Tongue (tissue), 2 donors: ENCODE results near the gene TOX3. TPM values are rescaled to one million over a fixed set of nuclear protein-coding genes. Genes with fewer than 3 reads are reported as not detected.
A peak's percentile ranks its signal among the peaks of the same experiment; 100 is the strongest.

ENCODE experiments used
- DNase-seq: peaks from one replicate; pipeline ENCODE4 v3.0.0-alpha.2; 2015
- total RNA-seq: library from RNA; depleted of rRNA; stranded (reverse); fragments of >200 nt; gene quantifications from one replicate; pipeline ENCODE4 v1.2.3, GENCODE V29; 2014

TOX3 gene
- total RNA-seq, 1 donor from 2014 or later: 0.31 TPM

DNA sequence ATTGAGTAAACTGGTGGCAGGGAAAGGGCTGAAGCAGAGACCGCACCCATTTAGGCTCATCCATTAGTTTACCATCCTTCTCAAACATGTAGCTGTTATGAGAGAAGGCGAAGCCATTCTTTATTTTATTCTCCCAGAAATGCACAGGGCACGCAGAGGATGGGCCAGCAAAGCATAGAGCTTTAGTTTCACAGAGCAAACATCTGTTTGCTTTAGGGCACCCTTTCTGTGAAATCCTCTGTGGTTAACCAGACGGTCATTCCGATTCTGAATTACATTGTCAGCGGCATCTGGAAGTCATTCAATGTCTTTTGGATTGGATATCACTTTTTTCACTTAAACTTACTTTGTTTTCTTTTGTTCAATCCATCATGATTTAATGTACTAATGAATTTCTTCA is 96.0 kb downstream of the TOX3 start:
- DNase-seq: no peak

DNA sequence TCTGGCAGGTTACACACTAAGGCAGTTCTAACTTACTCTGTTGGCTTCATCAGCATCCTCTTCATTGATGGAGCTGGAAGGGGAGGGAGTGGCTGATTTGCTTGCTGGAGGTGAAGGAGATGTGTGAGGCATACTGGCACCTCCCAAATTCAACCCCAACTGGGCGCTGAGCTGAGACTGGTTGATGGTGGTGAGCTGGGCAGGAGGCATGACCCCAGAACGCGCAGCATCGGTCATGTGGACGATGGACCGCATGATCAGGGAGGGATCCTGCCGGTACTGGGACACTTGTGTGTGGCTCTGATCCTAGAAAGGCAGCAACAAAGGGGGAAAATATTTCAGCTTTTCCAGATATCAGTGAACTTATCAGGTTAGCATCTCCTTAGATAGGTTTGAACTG is 96.7 kb downstream of the TOX3 start:
- no peak for DNase-seq

DNA sequence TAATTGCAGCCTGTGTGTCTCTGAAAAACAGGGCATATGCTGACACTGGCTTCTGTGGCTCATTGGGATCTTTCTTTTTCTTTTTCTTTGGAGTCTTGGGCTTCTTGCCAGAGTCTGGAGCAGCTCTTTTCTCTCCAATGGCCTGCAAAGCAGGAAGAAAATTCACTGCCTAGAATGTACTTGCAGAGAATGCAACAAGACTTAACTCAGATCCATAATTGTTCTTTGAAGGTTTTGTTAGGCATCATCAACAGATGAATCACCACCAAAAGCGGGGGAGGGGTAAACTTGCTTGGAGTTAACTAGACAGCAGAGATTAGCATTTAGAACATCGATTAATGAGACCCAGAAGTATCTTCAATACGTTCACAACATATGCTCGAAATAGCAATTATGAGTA is 100.9 kb downstream of the TOX3 start:
- DNase-seq: peak; percentile 43

DNA sequence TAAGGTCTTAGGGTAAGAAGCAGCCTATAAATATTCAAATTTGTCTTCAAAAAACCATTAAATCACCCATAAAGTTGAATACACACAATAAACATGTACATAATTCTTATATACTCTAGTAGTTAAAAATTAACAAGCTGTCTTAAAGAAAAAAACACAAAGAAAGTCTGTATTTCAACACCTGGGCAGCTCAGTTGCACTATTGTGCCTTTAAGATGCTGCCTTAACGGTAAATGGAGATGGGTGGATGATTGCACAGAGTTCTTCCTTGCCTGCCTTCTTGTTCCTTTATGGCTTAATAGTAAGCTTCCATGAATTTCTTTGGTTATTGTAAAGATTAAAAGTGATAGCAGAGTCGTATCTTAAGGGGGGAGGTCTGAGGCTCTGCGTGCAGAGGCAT is 105.1 kb downstream of the TOX3 start:
- DNase-seq: no peak

DNA sequence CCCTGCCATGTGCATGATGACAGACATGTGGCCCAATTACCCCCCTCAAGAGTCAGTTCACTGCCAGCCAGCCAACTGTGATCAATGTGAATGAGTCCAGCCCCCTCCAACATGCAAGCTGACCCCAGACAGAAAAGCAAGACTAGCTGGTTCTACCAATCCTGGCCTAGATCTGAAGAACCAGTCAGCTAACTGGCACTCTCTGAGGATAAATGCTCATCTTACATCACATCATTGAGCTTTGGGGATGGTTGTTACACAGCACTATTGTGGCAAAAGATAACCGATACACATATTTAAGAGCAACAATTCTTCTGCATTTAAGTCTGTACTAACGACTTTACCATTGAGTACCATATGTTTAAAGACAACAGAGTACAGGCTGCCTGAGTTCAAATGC is 106.7 kb downstream of the TOX3 start:
- no peak for DNase-seq

DNA sequence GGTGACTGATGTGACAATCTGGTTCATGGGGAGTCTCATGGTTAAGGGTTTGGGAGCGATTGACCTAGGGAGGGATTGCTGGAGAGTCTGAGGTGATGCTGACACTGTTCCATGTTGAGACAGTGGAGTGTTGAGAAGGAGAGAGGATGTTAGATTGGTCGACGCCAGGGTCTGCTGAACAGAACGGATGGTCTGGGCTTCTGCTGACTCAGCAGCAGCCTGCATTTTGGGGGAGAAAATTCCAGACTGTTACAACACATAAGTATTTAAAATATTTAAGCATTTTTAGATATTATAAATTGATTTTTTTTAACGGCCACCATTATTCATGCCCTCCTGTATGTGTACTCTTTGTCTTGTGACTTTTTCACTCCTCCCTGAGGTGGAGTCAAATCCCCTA is 107.2 kb downstream of the TOX3 start:
- no peak for DNase-seq

DNA sequence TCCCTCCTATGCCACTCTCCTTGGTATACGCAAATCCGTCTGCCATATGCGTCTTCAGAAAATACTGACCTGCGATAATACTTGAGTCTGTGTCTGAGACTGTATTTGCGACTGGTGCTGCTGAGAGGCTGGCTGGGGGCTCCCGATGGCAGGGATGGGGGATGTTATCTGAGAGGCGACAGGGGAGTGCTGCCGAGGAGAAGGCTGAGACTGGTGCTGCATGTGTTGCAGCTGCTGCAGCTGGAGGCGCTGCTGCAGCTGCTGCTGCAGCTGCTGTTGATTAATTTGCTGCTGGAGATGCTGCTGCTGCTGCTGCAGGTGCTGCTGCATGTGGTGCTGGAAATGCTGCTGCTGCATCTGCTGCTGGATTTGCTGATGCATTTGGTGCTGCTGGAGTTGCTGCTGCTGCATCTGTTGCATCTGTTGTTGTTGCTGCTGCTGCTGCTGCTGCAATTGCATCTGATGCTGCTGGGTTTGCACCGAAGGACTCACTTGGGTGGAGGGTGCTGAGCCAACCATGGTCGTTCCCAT is 107.7 kb downstream of the TOX3 start:
- DNase-seq: peak; percentile 33

DNA sequence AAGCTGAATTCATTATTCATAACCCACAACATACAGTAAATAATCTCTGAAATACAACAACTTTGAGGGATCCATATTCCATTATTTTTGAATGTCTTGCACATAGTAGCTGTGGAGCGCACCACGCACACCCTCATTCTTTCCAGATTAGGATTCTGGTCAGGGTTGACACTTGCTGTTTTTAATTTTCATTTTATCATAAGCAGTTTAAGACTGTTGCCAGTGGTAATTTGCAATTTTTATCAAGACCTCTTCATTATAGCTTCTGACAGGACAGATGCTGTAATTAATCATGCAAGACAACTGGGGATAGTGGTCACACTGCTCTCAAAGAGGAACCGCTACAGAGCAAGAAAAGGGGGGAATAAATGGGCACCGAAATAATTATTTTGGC is 109.7 kb downstream of the TOX3 start:
- no peak for DNase-seq

DNA sequence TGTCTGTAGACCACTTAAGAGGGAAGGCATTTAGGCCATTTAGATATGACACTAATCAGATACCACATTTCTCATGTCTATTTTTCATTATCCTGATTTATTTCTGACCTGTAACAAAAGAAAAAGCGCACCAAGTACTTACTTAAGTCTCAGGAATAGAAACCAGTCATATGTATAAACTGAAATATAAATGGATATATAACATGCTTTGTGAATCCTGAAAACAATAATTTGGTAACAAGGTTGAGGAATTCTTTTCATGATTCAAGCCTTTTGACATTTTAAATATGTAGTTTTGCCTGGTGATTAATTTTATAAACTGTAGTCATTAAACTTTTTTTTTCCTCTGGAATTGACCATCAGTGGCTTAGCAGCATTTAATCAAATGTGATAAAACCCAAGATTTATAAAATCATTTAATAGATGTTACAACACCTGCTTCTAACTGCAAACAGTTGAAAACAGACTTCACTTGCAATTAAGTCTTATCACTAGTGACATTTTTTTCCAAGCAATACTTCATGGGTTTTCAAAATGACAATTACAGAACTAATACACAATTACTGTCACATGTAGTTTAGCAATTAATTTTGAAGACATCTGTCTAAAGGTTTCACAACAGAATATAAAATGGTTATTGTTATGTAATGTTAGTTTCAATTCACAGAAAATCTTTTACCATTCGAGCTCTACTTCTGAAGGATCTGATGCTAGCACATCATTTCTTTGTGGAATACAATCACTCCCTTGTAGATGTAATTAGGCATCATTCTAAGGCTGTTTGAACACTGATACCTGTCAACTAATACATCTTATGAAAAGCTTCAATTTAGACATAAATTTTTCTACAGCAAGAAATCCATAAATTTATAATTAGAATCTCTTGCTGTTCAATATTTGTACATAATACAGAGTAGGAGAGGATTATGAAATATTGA is 110.3 kb downstream of the TOX3 start:
- DNase-seq: no peak

DNA sequence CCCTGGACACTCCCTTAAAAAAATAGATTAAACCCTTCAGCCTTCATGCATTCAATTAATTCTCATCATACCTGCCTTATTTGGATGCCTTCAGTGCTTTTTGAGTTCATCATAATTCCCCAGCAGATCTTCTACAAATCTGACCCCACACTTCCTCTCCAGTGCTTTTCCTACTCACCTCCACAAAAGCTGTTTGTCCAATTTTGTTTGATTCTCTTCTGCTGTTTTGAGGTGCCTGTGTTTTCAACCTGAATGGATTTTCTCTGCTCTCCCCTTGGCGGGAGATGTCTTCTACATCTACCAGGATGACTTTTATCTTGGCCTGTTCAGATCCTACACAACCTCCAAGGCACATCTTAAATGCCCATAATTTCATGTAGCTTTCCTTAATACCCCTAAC is 112.7 kb downstream of the TOX3 start:
- DNase-seq: no peak

DNA sequence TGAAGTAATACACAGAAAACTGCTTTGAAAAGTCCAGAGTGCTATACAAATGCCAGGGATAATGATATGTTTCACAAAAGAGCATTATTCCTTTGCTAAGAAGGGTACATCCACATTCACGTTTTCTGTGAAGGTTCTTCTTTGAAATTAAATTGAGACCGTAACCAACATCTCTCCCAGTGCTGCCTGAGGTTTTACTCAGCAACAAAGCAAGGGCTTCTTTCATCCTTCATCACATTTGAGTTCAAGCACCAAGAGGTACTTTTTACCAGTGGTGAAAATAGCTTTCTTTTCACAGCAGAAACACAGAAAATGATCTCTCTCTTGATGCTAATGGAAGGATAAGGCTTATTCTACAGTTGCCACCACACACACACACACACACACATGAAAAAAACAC is 113.3 kb downstream of the TOX3 start:
- no peak for DNase-seq

DNA sequence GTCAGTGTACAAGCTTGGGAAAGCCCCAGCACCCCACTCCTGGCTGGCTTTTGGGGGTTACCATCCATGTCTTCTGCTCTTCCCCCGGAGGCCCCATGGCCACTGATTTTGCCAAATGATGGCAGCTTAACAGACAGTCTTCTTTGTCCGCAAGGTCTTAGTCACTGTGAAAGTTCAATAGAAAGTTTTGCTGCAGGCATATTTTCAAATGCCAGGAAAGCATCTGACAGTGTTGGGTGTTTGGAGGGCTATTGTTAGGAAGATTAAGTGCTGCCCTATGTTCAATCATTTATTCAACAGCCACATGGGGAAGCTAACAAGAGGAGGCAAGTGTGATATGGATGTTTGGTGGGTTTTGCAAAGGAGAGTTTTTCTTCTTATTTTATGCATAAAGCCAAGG is 122.4 kb downstream of the TOX3 start:
- no peak for DNase-seq

DNA sequence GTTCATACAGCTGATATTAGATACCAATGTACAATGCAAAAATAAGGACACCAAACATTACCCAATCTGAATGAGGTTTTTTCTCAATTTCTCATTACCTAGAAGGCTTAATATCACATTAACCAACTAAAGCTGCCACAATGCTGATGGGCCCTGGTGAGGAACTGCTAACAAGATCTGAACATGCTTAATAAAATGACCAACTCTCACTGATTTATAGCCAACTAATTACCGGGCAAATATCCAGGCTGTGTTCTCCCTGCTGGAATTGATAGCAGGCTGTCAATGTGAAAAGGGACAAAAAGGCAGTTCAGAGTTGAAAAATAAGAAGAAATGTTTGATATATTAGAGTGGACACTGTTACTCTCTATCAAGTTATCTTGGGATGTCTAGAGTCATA is 124.6 kb downstream of the TOX3 start:
- no peak for DNase-seq

DNA sequence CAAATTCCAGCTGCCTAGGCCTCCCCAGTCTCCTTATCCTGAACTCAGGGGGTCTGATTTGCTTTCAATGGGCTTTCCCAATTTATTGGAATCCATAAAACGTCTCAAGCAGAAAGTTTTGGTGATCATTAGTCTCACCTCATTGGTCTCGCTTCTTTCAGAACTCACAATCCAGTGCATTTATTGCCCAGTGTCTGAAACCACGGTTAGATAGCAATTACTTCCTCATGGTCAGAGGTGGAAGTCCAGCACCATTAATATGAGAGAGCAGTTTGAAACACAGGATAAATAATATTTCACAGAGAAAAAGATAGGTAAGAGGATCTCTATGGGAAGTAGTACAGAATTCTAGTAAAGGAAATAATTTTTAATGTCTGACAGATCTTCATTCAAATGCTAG is 128.7 kb downstream of the TOX3 start:
- no peak for DNase-seq

DNA sequence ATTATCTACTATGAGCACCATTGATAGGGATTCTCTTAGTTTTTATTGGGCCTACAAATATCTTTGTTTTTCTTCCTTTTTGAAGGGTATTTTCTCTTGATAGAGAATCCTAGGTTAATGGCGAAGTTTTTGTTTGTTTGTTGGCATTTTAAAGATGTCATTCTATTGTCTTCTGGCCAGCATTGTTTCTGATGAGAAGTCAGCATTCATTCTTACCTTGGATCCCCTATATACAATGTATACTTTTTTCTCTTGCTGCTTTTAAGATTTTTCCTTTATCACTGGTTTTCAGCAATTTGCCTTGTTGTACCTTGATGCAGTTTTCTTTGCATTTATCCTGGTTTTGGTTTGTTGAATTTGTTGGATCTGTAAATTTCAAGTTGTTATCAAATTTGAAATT is 130.1 kb downstream of the TOX3 start:
- DNase-seq: no peak

DNA sequence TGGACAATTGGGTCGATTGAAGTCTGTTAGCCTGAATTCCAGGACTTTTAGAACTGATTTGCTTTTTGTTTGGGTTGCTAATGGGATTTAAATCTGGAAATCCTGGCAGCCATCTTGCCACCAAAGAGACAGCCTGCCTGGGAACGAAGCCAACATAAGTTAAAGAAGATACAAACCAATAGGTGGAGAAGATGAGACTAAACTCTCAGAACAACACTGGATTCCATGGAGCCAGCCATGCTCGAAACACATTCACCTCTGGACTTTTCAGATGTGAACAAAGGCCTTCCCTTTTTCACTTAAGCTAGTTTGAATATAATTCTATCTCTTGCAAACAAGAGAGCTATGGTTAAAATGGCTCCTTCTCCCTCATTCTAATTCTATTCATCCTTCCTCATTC is 135.9 kb downstream of the TOX3 start:
- DNase-seq: no peak

DNA sequence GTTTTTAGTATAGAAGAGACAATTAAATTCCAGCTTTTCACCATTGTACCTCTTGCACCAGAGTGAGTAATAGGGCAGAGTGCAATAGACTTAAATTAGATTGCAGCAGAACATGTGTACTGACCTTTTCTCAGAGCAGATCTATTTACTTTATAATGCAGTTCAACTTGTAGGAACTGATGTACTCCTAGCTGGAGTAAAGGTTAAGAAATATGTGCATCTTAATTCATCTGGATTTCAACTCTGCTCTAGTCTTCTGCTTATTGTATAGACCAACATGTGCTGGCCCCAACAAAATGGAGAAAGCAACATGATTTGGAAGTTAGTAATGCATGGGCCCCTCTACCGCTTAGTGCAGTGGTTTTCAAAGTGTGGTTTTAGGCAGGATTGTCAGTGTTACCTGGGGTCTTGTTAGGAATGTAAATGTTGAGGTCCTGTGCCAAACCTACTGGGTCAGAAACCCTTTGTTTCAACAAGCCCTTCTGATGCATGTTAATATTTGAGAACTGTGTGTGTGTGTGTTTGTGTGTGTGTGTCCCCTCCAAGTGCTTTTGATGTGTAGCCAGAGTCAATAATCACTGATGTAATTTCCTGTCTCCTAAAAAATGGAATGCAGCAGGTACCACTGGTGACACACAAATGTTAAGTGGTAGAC is 138.6 kb downstream of the TOX3 start:
- no peak for DNase-seq

DNA sequence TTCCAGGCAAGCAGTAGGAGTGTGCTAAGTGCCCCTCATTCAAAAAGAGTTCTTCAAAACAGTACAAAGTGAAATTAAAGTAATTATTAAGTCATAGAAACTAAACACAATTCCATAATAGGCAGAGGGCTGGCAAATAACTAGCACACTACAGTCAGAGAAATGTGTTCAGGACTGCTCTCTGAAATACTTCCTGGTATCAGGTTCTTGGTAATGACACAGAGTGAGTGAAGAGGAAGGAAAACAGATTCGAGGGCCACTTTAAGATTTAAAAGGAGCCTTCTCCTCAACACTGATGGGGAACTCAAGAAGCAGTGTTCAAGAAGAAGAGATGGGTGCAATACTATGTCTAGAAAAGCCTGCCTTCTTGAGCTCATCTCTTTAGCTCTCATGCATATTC is 139.2 kb downstream of the TOX3 start:
- DNase-seq: no peak

DNA sequence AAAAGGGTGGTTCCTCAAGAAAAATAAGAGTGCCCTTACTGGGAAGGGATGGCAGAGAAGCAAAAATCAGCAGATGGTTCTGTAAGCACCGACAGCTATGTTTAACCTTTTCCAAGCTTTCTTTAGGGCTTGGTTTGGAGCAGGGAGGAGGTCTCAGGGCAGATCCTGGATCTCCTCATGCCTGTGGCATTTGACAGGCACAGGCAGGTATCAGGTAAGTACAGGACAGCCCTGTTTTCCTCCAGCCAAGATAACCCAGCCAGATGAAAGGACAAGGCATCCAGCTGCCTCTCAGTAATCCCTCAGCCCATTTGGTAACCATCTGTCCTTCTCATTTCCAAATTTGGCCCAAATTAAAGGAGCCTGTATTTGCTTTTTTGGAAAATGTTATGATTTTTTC is 141.5 kb downstream of the TOX3 start:
- DNase-seq: peak; percentile 59

DNA sequence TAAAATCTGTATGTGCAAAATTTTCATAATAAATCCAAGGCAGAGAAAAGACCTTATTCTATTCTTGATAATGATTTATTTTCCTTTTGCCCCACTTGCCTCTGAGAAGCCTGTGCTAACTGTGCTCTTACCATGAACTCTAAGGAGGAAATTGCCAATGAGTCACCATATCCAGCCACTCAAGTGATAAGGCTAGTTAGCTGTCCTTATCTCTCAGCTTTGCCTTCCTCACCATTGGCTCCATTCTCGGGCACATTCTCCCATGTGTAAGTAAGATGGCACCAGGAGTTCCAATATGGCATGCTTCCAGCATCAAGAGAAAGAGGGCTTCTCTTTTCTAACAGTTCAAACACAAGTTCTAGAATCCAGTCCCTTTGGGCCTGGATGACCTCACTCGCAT is 142.4 kb downstream of the TOX3 start:
- DNase-seq: no peak

DNA sequence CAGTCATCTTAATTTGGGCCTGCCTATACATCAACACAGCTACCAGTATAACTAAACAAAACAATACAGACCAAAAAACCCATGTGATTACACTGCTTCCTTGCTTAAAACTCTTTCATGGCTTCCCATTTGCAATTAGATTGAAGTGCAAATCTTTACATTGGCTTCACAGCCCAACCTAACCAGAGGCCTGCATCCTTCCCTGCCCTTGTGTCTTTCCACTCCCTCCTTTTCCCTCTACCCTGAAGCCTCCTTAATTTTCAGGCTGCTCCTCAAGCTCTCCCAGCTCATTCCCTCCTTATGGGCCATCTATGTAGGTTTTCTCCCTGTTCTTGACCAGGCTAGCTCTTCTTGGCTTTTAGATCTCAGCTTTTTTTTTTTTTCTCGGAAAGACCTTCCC is 147.8 kb downstream of the TOX3 start:
- DNase-seq: no peak

DNA sequence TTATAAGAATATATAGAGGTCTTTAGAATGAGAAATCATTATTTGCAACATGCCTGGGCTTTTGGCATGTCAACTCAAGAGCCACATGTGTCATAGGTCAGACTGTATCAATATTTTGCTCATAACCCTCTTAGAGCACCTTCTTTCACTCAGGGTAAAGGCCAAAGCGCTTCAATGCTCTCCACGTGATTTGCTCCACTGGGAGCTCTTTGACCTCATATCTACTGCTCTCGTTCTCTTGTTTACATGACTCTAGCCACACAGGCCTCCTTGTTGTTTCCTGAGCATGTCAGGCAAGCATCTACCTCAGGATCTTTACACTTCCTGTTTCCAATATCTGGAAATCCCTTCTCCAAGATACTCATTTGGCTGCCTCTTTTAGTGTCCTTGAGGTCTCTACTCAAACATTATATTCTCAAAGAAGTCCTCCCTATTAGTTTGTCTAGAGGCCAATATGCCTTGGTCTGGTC is 148.4 kb downstream of the TOX3 start:
- DNase-seq: no peak

DNA sequence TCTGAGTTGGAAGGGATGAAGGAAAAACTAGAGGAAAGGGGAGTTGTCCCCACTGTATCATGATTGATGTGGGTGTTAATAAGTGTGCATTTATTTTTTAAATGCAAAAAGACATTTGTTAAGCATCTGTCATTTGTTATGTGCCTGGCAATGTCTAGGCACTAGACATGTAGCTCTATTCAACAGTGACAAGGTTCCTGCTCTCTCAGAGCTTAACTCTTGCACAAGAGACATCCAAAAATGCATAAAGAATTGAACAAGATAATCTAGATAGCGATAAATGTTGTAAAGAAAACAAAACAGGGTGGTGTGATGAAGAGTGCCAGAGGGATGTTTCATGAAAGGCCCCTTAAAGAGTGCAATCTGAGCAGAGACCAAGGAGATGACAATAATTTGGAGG is 148.9 kb downstream of the TOX3 start:
- no peak for DNase-seq

DNA sequence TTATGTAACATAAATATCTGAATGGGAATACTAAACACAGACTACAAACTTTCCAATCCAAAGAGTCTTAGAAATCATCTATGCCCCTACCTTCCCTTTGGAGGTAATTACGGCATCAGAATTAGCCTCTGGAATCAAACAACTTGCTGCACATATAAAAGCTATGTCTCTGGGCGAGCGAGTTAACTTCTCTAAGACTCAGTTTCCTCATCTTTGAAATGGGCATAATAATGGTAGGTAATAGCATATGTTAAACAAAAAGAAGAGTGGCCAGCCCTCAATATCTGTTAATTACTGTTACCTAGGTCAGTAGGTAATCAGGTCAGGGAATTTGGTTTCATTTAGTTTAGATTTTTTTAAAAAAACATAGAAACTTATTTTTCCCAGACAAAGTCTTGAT is 153.5 kb downstream of the TOX3 start:
- DNase-seq: no peak
